ENCODE measurements around the gene HNRNPH1.
A peak's percentile ranks its signal among the peaks of the same experiment; 100 is the strongest.
"Not testable (repeated sequence)": the region's sequence is repeated elsewhere in the genome, so short reads cannot be mapped to it uniquely, and the experiment has no call there.

The HNRNPH1 gene

DNA sequence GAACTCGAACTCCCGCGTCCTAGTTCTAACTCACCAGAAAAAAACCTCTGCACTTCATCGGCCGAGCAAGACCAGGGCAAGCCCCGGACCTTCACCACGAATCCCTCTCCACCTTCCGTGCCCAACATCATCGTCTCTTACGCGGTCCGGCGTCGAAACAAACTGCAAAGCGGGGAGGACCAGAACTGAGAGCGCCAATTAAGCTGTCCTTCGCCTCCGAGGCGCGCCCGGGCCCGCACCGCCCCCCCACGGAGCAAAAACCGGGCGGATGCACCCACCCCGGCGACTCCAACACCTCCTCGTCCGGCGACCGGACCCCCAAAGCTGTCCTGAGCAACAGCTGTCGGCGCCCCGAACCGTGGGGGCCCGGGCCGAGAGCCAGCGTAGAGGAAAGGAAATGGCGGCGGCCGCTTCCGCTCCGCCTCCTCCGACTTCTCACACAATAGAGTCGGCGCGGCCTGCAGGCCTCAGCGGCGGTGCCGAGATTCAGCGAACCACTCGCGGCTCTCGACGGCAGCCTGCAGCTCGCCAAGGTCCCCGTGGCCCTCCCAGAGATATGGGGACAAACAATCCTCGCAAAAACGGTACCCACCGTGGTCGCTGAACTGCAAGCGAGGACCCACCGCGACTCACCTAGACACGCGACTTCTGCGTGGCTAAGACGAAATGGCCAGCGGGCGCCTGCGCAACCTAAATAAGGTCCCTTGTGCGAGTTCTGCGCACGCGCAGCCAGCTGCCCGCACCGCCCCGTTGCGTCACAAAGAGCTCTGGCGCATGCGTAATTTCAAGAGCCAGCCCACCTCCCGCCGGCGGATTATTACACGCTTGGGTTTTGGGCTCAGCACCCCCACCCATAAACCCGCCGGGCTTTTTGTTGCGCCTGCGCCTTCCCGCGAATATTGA is at the start of gene HNRNPH1:
TSS of gene HNRNPH1 (minus strand) at position 669 of the 903 bp plus-strand sequence. CDS start at position 131, 538 bp downstream.
- peak; percentile 98 to 99 for DNase-seq

GRCh38 chr5:179668391-179668790 is 44.9 kb upstream of the HNRNPH1 start:
- peak; percentile 15 to 35 for DNase-seq

DNA sequence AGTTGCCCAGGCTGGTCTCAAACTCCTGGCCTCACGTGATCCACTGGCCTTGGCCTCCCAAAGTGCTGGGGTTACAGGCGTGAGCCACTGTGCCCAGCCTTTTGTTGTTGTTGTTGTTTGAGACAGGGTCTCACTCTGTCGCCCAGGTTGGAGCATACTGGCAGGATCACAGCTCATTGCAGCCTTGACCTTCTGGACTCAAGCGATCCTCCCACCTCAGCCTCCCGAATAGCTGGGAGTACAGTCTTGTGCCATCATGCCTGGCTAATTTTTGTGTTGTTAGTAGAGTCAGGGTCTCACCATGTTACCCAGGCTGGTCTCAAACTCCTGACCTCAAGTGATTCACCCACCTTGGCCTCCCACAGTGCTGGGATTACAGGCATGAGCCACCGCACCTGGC is 38.2 kb upstream of the HNRNPH1 start:
- not testable (repeated sequence) for DNase-seq

DNA sequence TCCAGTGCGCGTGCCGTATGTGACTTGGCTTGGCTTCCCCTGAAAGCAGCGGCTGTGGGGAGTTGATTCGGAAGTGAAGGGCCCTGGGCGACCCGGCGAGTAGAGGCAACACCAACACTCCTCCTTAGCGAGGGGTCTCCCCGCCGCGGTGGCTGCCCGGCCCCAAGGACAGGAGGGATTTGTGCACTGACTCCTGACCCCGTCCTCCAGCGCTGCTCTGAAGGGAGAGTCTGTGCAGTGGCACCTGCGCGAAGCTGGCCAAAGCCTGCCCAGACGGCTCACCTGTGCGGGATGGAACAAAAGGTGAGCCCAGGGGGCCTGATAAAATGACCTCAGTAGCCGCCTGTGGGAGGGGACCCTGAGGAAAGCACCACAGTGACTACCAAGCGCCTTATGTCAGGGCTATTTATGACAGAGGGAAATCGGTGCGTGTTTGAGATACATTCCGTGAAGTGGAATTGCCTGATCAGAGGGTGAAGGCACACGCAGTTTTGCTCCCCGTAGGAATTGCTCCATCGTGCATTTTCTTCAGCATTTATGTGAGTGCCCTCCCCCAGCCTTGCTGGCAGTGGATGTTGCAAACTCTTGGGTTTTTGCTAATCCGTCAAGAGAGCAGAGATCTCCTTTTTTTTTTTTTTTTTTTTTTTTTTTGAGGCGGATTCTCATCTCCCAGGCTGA is 34.8 kb upstream of the HNRNPH1 start:
- not testable (repeated sequence) for DNase-seq

GRCh38 chr5:179657302-179658178 is 34.1 kb upstream of the HNRNPH1 start:
- DNase-seq = not testable (repeated sequence)

- DNase-seq = not testable (repeated sequence)
These were observed 29.7 kb upstream of the HNRNPH1 start for GRCh38 chr5:179653135-179653534.

DNA sequence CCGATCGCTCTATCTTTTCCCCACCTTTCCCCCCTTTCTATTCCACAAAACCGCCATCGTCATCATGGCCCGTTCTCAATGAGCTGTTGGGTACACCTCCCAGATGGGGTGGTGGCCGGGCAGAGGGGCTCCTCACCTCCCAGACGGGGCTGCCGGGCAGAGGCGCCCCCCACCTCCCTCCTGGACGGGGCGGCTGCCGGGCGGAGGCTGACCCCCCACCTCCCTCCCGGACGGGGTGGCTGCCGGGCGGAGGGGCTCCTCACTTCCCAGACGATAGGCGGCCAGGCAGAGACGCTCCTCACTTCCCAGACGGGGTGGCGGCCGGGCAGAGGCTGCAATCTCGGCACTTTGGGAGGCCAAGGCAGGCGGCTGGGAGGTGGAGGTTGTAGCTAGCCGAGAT is 26.8 kb upstream of the HNRNPH1 start:
- DNase-seq = not testable (repeated sequence)

- DNase-seq = not testable (repeated sequence)
These were observed 25.8 kb upstream of the HNRNPH1 start for GRCh38 chr5:179649166-179649703.

DNA sequence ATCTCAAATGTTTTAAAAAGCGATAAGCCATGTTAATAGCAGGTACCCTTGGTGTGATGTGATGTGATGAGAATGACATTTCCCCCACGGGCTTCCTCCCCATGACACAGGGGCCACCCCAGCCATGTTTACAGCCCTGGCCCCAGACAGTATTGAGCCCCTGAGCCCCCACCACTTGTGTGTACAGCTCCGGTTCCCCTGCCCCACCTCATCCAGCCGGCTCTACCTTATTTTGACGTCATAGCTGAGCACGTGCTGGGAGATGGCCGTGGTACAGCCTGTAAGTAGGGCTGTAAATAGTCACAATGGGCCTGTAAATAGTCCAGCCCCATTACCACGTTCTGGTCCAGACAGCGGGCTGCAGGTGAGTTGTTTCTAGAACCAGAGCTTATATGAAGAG is 24.9 kb upstream of the HNRNPH1 start:
- no peak for DNase-seq

GRCh38 chr5:179644766-179645165 is 21.3 kb upstream of the HNRNPH1 start:
- DNase-seq = not testable (repeated sequence)

- DNase-seq = not testable (repeated sequence)
These were observed 19.9 kb upstream of the HNRNPH1 start for GRCh38 chr5:179643141-179643920.

- not testable (repeated sequence) for DNase-seq
These were observed 19.2 kb upstream of the HNRNPH1 start for GRCh38 chr5:179642626-179643025.

DNA sequence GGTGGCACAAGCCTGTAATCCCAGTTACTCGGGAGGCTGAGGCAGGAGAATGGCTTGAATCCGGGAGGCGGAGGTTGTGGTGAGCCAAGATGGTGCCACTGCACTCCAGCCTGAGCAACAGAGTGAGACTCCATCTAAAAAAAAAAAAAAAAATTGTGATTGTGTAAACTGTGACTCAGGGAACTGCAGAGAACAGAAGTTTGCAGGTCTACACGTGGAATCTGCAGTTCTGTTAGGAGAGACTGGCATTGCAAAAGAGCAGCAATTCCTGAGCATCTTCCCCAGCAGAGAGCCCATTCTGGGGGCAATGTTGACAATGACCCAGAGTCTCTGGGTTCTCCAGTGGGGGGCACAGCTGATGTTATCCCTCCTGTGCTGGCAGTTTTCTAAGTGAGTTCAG is 18.3 kb upstream of the HNRNPH1 start:
- not testable (repeated sequence) for DNase-seq

DNA sequence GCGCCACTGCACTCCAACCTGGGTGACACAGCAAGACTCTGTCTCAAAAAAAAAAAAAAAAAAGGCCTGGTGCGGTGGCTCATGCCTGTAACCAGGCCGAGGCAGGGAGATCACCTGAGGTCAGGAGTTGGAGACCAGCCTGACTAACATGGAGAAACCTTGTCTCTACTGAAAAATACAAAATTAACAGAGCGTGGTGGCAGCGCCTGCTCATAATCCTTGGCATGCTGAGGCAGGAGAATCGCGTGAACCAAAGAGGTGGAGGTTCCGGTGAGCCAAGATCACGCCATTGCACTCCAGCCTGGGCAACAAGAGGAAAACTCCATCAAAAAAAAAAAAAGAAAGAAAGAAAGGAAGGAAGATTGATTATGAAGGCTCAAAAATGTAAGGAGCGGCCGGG is 15.8 kb upstream of the HNRNPH1 start:
- not testable (repeated sequence) for DNase-seq

GRCh38 chr5:179634370-179635172 is 11.1 kb upstream of the HNRNPH1 start:
- DNase-seq = not testable (repeated sequence)

DNA sequence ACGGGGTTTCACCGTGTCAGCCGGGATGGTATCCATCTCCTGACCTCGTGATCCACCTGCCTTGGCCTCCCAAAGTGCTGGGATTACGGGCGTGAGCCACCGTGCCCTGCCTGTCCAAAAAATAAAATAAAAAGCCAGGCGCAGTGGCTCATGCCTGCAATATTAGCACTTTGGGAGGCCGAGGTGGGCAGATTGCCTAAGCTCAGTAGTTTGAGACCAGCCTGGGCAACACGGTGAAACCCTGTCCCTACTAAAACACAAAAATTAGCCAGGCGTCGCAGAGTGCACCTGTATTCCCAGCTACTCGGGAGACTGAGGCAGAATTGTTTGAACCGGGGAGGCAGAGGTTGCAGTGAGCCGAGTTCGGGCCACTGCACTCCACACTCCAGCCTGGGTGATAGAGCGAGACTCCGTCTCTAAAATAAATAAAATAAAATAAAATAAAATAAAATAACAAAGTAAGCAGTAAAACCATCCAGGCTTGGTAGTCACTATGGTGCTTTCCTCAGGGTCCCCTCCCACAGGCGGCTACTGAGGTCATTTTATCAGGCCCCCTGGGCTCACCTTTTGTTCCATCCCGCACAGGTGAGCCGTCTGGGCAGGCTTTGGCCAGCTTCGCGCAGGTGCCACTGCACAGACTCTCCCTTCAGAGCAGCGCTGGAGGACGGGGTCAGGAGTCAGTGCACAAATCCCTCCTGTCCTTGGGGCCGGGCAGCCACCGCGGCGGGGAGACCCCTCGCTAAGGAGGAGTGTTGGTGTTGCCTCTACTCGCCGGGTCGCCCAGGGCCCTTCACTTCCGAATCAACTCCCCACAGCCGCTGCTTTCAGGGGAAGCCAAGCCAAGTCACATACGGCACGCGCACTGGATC is 10.3 kb upstream of the HNRNPH1 start:
- not testable (repeated sequence) for DNase-seq

GRCh38 chr5:179624841-179625271 is 1.4 kb upstream of the HNRNPH1 start:
- DNase-seq = no peak

GRCh38 chr5:179623906-179624741 is 653 bp upstream of the HNRNPH1 start:
- peak; percentile 39 to 46 for DNase-seq

All from activated CD4-positive, alpha-beta T cell treated with anti-CD3 and anti-CD28 coated beads for 4 hours (primary cell).